ENCODE measurements around the gene SMIM29. TPM values are rescaled to one million over a fixed set of nuclear protein-coding genes. Genes with fewer than 3 reads are reported as not detected.

Gene SMIM29
- total RNA-seq, 1 experiment from 2014 or later = 25.1 TPM

DNA sequence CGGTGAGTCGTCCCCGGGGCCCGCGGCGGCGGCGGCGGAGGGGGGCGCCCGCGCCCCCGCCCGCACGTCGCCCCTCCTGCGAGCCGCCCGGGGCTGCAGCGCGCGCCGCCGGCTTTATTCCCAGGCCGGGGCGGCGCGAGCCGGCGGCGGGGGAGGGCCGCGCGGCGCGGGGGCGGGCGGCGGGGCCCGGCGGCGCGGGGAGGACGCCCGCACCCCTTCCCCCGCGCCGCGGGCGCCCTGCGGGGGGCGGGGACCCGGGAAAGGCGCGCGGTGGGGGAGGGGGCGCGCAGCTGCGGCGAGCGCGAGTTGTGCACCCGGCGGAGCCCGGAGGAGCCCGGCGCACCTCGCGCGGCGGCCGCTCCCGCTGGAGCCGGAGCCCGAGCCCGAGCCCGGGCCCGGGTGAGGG is 11.5 kb downstream of the SMIM29 start:
- peaks cover 54% of the 10 kb centered on the region for H3K79me2 ChIP-seq (ENCODE audit: insufficient read depth, low read length)
- POLR2A ChIA-PET = interaction anchor here (0.8 to 1.9 kb wide), 23 partner anchors 7 to 1265 kb away, joined by 3 to 46 read pairs (median 6); partner anchors contain the start of gene SMIM29
- H3K9ac ChIP-seq (ENCODE audit: low read length) = peak overlapping the region; percentile 93
- H3K27ac ChIP-seq (ENCODE audit: low read depth, low read length) = peak overlapping the region; percentile 95
- peaks cover 39 to 81% of the 10 kb centered on the region in 2 experiments for H3K4me1 ChIP-seq (ENCODE audit: control insufficient read depth in 1 of 2, insufficient read depth in 2 of 2, low read length in 2 of 2)
- no peaks in the 10 kb centered on the region for H3K9me3 ChIP-seq (ENCODE audit: control insufficient read depth in 1 of 2, insufficient read depth in 1 of 2, low read depth in 1 of 2, low read length in 2 of 2)
- no peak overlapping the region for H2AFZ ChIP-seq (ENCODE audit: low read depth, low read length, poor library complexity, severe bottlenecking)
- CTCF ChIA-PET = interaction anchor here (1.0 to 1.7 kb wide), 3 partner anchors 42 to 1284 kb away, joined by 3 to 5 read pairs (median 3); partner anchors contain the start of gene HLA-DMA
- RAD21 ChIA-PET (ENCODE audit: low non-redundant PET in 1 of 2, low total read pairs in 2 of 2, uncharacterized antibody in 2 of 2, unreplicated experiment in 2 of 2) = no interaction called here
- peak overlapping the region; percentile 69 to 93 for H3K4me3 ChIP-seq (replicated peaks in 1 of 2; ENCODE audit: low read depth in 1 of 2, low read length in 2 of 2)
- peak overlapping the region; percentile 87 for H3K4me2 ChIP-seq (ENCODE audit: low read length)
- H3K9me2 ChIP-seq (ENCODE audit: insufficient read depth) = no peaks in the 10 kb centered on the region
- BruUV-seq (replicated peaks) = no TSS peak
- DNase-seq (ENCODE audit: low read depth, low spot score) (no peak), ATAC-seq (peak; percentile 1; the same call in 1 of the 2 replicates)
- TF ChIP-seq, protein P1, sequence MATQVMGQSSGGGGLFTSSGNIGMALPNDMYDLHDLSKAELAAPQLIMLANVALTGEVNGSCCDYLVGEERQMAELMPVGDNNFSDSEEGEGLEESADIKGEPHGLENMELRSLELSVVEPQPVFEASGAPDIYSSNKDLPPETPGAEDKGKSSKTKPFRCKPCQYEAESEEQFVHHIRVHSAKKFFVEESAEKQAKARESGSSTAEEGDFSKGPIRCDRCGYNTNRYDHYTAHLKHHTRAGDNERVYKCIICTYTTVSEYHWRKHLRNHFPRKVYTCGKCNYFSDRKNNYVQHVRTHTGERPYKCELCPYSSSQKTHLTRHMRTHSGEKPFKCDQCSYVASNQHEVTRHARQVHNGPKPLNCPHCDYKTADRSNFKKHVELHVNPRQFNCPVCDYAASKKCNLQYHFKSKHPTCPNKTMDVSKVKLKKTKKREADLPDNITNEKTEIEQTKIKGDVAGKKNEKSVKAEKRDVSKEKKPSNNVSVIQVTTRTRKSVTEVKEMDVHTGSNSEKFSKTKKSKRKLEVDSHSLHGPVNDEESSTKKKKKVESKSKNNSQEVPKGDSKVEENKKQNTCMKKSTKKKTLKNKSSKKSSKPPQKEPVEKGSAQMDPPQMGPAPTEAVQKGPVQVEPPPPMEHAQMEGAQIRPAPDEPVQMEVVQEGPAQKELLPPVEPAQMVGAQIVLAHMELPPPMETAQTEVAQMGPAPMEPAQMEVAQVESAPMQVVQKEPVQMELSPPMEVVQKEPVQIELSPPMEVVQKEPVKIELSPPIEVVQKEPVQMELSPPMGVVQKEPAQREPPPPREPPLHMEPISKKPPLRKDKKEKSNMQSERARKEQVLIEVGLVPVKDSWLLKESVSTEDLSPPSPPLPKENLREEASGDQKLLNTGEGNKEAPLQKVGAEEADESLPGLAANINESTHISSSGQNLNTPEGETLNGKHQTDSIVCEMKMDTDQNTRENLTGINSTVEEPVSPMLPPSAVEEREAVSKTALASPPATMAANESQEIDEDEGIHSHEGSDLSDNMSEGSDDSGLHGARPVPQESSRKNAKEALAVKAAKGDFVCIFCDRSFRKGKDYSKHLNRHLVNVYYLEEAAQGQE (IDR thresholded peaks at IDR 0.05; ENCODE audit: low read depth) = no peak
- TF ChIP-seq POLR2A (IDR thresholded peaks at IDR 0.05; ENCODE audit: borderline replicate concordance, extremely low read depth, insufficient read depth, insufficient read length) (no peak), YY1 (IDR thresholded peaks at IDR 0.05; ENCODE audit: extremely low read depth, insufficient replicate concordance, low read depth, low read length) (no peak), POLR2AphosphoS5 (IDR thresholded peaks at IDR 0.05; ENCODE audit: low read depth, low read length) (no peak), ZFX (IDR thresholded peaks at IDR 0.05) (no peak), ELF1 (IDR thresholded peaks at IDR 0.05; ENCODE audit: borderline replicate concordance, low read depth) (no peak), FOSL1 (IDR thresholded peaks at IDR 0.05; ENCODE audit: low read depth) (no peak), JUND (IDR thresholded peaks at IDR 0.05) (no peak), SP1 (IDR thresholded peaks at IDR 0.05; ENCODE audit: low read depth) (no peak), EZH2 (IDR thresholded peaks at IDR 0.05) (no peak), RAD21 (IDR thresholded peaks at IDR 0.05; ENCODE audit: low read depth) (no peak), EGR1 (IDR thresholded peaks at IDR 0.05; ENCODE audit: low read depth) (no peak), EZH2phosphoT487 (IDR thresholded peaks at IDR 0.05; ENCODE audit: borderline replicate concordance) (no peak)
- TF ChIP-seq, protein P2, sequence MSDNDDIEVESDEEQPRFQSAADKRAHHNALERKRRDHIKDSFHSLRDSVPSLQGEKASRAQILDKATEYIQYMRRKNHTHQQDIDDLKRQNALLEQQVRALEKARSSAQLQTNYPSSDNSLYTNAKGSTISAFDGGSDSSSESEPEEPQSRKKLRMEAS (IDR thresholded peaks at IDR 0.05) = no peak
- TF ChIP-seq, protein P3, sequence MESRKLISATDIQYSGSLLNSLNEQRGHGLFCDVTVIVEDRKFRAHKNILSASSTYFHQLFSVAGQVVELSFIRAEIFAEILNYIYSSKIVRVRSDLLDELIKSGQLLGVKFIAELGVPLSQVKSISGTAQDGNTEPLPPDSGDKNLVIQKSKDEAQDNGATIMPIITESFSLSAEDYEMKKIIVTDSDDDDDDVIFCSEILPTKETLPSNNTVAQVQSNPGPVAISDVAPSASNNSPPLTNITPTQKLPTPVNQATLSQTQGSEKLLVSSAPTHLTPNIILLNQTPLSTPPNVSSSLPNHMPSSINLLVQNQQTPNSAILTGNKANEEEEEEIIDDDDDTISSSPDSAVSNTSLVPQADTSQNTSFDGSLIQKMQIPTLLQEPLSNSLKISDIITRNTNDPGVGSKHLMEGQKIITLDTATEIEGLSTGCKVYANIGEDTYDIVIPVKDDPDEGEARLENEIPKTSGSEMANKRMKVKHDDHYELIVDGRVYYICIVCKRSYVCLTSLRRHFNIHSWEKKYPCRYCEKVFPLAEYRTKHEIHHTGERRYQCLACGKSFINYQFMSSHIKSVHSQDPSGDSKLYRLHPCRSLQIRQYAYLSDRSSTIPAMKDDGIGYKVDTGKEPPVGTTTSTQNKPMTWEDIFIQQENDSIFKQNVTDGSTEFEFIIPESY (IDR thresholded peaks at IDR 0.05; ENCODE audit: extremely low read depth, insufficient replicate concordance, low read length) = no peak
- TF ChIP-seq, protein P4, sequence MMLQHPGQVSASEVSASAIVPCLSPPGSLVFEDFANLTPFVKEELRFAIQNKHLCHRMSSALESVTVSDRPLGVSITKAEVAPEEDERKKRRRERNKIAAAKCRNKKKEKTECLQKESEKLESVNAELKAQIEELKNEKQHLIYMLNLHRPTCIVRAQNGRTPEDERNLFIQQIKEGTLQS (IDR thresholded peaks at IDR 0.05) = no peak
- peaks cover 15% of the 10 kb centered on the region; the same call in 1 of the 2 replicates for H4K20me1 ChIP-seq (ENCODE audit: insufficient read depth)
- peaks cover 12 to 46% of the 10 kb centered on the region in 2 experiments; a peak in 2 of 4 replicates for H3K36me3 ChIP-seq (ENCODE audit: control insufficient read depth in 1 of 2, insufficient read depth in 2 of 2, low read length in 2 of 2)
- H3K27me3 ChIP-seq (ENCODE audit: insufficient read depth, low read length) = no peaks in the 10 kb centered on the region
- intact Hi-C loops (cut with micrococcal nuclease) = no loop called here
